ENCODE data around the gene ADAM15.

DNA sequence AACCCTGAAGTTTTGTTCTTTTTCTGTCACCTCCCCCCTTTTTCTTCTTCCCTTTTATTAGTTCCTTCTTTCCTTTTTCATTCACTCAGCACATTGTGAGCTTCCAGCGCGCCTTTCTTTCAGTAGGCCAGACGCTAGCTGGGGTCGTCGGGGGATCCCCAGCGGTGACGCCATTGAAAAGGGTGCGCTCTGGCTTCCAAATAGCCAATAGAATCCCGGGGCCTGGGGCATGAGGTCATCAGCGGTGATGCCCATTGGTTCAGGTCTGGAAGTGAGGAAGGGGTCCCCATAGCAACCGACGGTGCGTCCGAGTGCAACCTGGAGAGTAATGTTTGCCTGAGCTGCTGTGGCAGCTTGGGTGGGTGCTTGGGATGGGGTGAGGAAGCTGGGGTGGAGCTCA is 20.6 kb downstream of the ADAM15 start:
- TF ChIP-seq NFRKB (IDR thresholded peaks at IDR 0.05) (no peak), FOXM1 (IDR thresholded peaks at IDR 0.05; ENCODE audit: borderline replicate concordance) (no peak), SP1 (IDR thresholded peaks at IDR 0.05) (no peak), FOXA1 (IDR thresholded peaks at IDR 0.05) (no peak), SUZ12 (IDR thresholded peaks at IDR 0.05) (no peak), TARDBP (IDR thresholded peaks at IDR 0.05) (no peak), FOXK2 (IDR thresholded peaks at IDR 0.05) (no peak), LEF1 (IDR thresholded peaks at IDR 0.05; ENCODE audit: borderline replicate concordance) (no peak), ZNF384 (IDR thresholded peaks at IDR 0.05) (no peak), ELF4 (IDR thresholded peaks at IDR 0.05) (no peak), BHLHE40 (IDR thresholded peaks at IDR 0.05; ENCODE audit: borderline replicate concordance) (no peak), PKNOX1 (IDR thresholded peaks at IDR 0.05) (no peak), L3MBTL2 (conservative IDR thresholded peaks at IDR 0.05) (no peak), CTBP1 (IDR thresholded peaks at IDR 0.05; ENCODE audit: borderline replicate concordance) (no peak)

Measured in HEK293T (cell line).